Muscle layer of duodenum (tissue), 2 donors: ENCODE data around the gene RARA.

Experiments
- H3K27ac ChIP-seq: one replicate; pipeline ENCODE4 v1.7.0; 2013; ENCODE audit warnings: mild to moderate bottlenecking, low read length
- H3K27me3 ChIP-seq: one replicate; pipeline ENCODE4 v1.7.0; 2013; ENCODE audit warnings: low read depth, mild to moderate bottlenecking, control low read depth, low read length
- H3K36me3 ChIP-seq, 2 donors: one replicate each; pipeline ENCODE4 v1.7.0; 2013; ENCODE audit warnings: low read length in 2 of 2, control low read depth in 1 of 2, mild to moderate bottlenecking in 1 of 2; ENCODE audit not compliant: insufficient read depth in 2 of 2, control insufficient read depth in 1 of 2
- H3K4me1 ChIP-seq, 2 donors: one replicate each; pipeline ENCODE4 v1.7.0; 2013; ENCODE audit warnings: low read length in 2 of 2, mild to moderate bottlenecking in 2 of 2, control low read depth in 1 of 2, moderate library complexity in 1 of 2; ENCODE audit not compliant: insufficient read depth in 2 of 2, control insufficient read depth in 1 of 2
- H3K4me3 ChIP-seq, 2 donors: one replicate each; pipeline ENCODE4 v1.7.0; 2013; ENCODE audit warnings: low read length in 2 of 2, low read depth in 1 of 2, mild to moderate bottlenecking in 1 of 2
- H3K9me3 ChIP-seq, 2 donors: one replicate each; pipeline ENCODE4 v1.7.0; 2013; ENCODE audit warnings: low read length in 2 of 2, control low read depth in 1 of 2, mild to moderate bottlenecking in 1 of 2; ENCODE audit not compliant: control insufficient read depth in 1 of 2
- donor health status: healthy.

RARA gene

GRCh38 chr17:40343219-40344119 lies 34.5 kb downstream of the RARA start:
- no peaks in the 10 kb centered on the region for H3K27me3 ChIP-seq
- H3K4me3 ChIP-seq, result peak overlapping the region; percentile 84 to 96
- H3K27ac ChIP-seq, result peak overlapping the region; percentile 92
- peaks cover 34 to 67% of the 10 kb centered on the region in 2 donors for H3K4me1 ChIP-seq
- no peaks in the 10 kb centered on the region for H3K9me3 ChIP-seq
- H3K36me3 ChIP-seq, result peaks cover 0 to 3% of the 10 kb centered on the region in 2 donors

- peaks cover 45 to 73% of the 10 kb centered on the region in 2 donors for H3K4me1 ChIP-seq
- no peaks in the 10 kb centered on the region for H3K9me3 ChIP-seq
Measured at GRCh38 chr17:40344421-40345160, 35.6 kb downstream of the RARA start.

GRCh38 chr17:40345161-40345993 lies 36.4 kb downstream of the RARA start:
- H3K27me3 ChIP-seq, result no peaks in the 10 kb centered on the region
- H3K4me3 ChIP-seq, result peak overlapping the region; percentile 84 to 96
- H3K27ac ChIP-seq, result peak overlapping the region; percentile 92
- H3K4me1 ChIP-seq, result peaks cover 52 to 73% of the 10 kb centered on the region in 2 donors
- peaks cover 14 to 19% of the 10 kb centered on the region in 2 donors for H3K36me3 ChIP-seq
- H3K9me3 ChIP-seq, result no peaks in the 10 kb centered on the region

More at GRCh38 chr17:40344421-40345160, 35.6 kb downstream of the RARA start:
- Histone ChIP-seq H3K27me3 (no peaks in the 10 kb centered on the region), H3K27ac (peak overlapping the region; percentile 92), H3K4me3 (peak overlapping the region; percentile 84 to 96), H3K36me3 (peaks cover 9 to 14% of the 10 kb centered on the region in 2 donors)

- peaks cover 46 to 73% of the 10 kb centered on the region in 2 donors for H3K4me1 ChIP-seq
- H3K27ac ChIP-seq, result peak overlapping the region; percentile 92
- no peaks in the 10 kb centered on the region for H3K9me3 ChIP-seq
- no peaks in the 10 kb centered on the region for H3K27me3 ChIP-seq
- H3K4me3 ChIP-seq, result peak overlapping the region; percentile 84 to 96
- H3K36me3 ChIP-seq, result peaks cover 14 to 24% of the 10 kb centered on the region in 2 donors
Measured at GRCh38 chr17:40345994-40346764, 37.2 kb downstream of the RARA start.

- H3K27ac ChIP-seq, result peak overlapping the region; percentile 92
- peaks cover 46 to 76% of the 10 kb centered on the region in 2 donors for H3K4me1 ChIP-seq
- peak overlapping the region; percentile 38 to 44 for H3K4me3 ChIP-seq
- peaks cover 15 to 29% of the 10 kb centered on the region in 2 donors for H3K36me3 ChIP-seq
- no peaks in the 10 kb centered on the region for H3K9me3 ChIP-seq
- no peaks in the 10 kb centered on the region for H3K27me3 ChIP-seq
Measured at GRCh38 chr17:40346765-40347158, 37.8 kb downstream of the RARA start.

GRCh38 chr17:40347319-40348135 lies 38.5 kb downstream of the RARA start:
- Histone ChIP-seq H3K36me3 (peaks cover 23 to 37% of the 10 kb centered on the region in 2 donors), H3K9me3 (no peaks in the 10 kb centered on the region), H3K27me3 (no peaks in the 10 kb centered on the region), H3K27ac (peak overlapping the region; percentile 92), H3K4me1 (peaks cover 49 to 76% of the 10 kb centered on the region in 2 donors), H3K4me3 (peak overlapping the region; percentile 37 to 44)

- Histone ChIP-seq H3K27ac (peak overlapping the region; percentile 4), H3K36me3 (peaks cover 28 to 43% of the 10 kb centered on the region in 2 donors), H3K4me3 (peak overlapping the region in 1 of 2 donors; percentile 37), H3K27me3 (no peaks in the 10 kb centered on the region), H3K9me3 (no peaks in the 10 kb centered on the region), H3K4me1 (peaks cover 50 to 76% of the 10 kb centered on the region in 2 donors)
Measured at GRCh38 chr17:40348136-40348504, 39.1 kb downstream of the RARA start.

- peaks cover 30 to 44% of the 10 kb centered on the region in 2 donors for H3K36me3 ChIP-seq
- no peaks in the 10 kb centered on the region for H3K27me3 ChIP-seq
- no peak overlapping the region for H3K27ac ChIP-seq
- no peaks in the 10 kb centered on the region for H3K9me3 ChIP-seq
- H3K4me3 ChIP-seq, result peak overlapping the region; percentile 3 to 37
- H3K4me1 ChIP-seq, result peaks cover 50 to 71% of the 10 kb centered on the region in 2 donors
Measured at GRCh38 chr17:40348562-40349476, 39.8 kb downstream of the RARA start.

GRCh38 chr17:40349477-40349894 lies 40.5 kb downstream of the RARA start:
- Histone ChIP-seq H3K27me3 (no peaks in the 10 kb centered on the region), H3K27ac (no peak overlapping the region), H3K4me3 (peak overlapping the region in 1 of 2 donors; percentile 9), H3K36me3 (peaks cover 30 to 49% of the 10 kb centered on the region in 2 donors), H3K9me3 (no peaks in the 10 kb centered on the region), H3K4me1 (peaks cover 48 to 71% of the 10 kb centered on the region in 2 donors)
